GM20000 (cell line): ENCODE results near the gene HYAL4.

Experiments
- DNase-seq: peaks from one replicate; pipeline ENCODE4 v3.0.0; 2012; ENCODE audit warnings: low spot score
- CTCF ChIP-seq: IDR thresholded peaks from 2 replicates; pipeline ENCODE4 v1.5.1; 2012; ENCODE audit warnings: mild to moderate bottlenecking, control low read depth; ENCODE audit errors: extremely low read depth, missing control alignments

The HYAL4 gene

GRCh38 chr7:123864966-123865365, 20.0 kb downstream of the HYAL4 start:
- TF ChIP-seq CTCF = no peak
- no peak for DNase-seq

DNA sequence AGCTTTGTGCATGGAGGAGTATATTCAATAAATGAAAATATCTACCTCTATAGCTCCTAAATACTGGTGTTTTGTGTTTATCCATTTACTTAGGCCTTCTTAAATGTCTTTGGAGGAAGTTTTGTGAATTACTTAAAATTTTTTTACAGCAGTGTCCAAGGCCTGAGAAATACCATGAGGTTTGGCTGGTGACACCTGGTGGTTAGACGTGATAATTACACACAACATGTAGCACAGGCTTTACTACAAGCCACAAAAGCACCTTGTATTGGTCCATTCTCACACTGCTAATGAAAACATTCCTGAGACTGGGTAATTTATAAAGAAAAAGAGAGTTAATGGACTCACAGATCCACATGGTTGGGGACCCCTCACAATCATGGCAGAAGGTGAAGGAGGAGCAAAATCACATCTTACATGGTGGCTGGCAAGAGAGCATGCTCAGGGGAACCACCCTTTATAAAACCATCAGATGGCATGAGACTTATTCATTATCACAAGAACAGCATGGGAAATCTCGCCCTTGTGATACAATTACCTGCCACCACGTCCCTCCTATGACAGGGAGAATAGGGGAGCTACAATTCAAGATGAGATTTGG, 20.6 kb downstream of the HYAL4 start:
- peak; percentile 35 for DNase-seq
- TF ChIP-seq CTCF = no peak

DNA sequence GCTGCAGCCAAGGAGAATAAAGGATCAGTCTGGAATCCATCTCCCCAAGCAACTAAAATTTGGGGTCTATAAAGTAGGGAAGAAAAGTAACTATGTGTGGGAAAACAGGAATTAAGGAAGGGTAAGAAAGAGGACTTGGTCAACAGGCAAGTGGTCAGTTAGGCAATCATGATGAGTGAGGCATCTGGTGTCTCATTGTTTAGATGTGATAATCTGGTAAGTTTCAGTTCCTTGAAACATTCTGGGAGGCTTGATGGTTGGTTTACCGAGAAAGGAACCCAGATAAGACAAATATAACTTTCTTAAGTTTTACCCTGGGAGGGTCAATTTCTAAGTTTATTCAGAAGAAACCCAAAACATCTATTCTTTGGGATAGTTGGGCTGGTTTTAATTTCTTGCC, 22.3 kb downstream of the HYAL4 start:
- no peak for TF ChIP-seq CTCF
- no peak for DNase-seq

- TF ChIP-seq CTCF = peak; percentile 45
- DNase-seq = peak; percentile 22
Observed at GRCh38 chr7:123871998-123872867, 27.3 kb downstream of the HYAL4 start.

- no peak for TF ChIP-seq CTCF
- no peak for DNase-seq
Observed at GRCh38 chr7:123872908-123873307, 27.9 kb downstream of the HYAL4 start.

- TF ChIP-seq CTCF = no peak
- DNase-seq = no peak
Observed at GRCh38 chr7:123876557-123877256, 31.7 kb downstream of the HYAL4 start.

DNA sequence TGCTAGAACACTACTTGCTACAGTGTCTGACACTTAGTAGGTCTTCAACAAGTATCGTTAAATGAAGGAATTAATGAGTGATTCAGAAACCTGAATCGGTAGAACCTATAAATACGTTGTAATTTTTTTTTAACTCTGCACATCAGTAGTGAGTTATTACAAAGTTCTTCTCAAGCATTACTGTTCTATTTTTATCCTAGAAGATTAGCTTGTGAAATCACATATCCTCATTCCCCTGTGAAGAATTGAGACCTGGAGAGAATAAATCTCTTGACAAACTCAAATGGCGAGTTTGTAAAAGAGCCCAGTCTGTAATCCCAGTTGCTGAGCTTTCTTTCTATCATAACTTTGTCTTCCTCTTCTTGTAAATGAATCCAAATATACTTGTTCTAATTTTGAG, 34.7 kb downstream of the HYAL4 start:
- DNase-seq = no peak
- TF ChIP-seq CTCF = no peak
